ENCODE results near the gene FAM9C. TPM values are rescaled to one million over a fixed set of nuclear protein-coding genes. Genes with fewer than 3 reads are reported as not detected.

The FAM9C gene
- polyA plus RNA-seq, 1 donor from 2014 or later = not detected

- H3K4me1 Mint-ChIP-seq = peaks cover 26 to 44% (median 31%) of the 10 kb centered on the region in 3 donors
- peak overlapping the region in 1 of 3 donors; percentile 59 for H3K27ac Mint-ChIP-seq
- peaks cover 0 to 3% (median 0%) of the 10 kb centered on the region in 3 donors for H3K9me3 Mint-ChIP-seq
- H3K4me3 Mint-ChIP-seq = no peak overlapping the region
- peaks cover 12% of the 10 kb centered on the region for H3K27me3 Mint-ChIP-seq
- H3K36me3 Mint-ChIP-seq = no peaks in the 10 kb centered on the region
Observed at GRCh38 chrX:12996934-12997435, 47.4 kb downstream of the FAM9C start.

GRCh38 chrX:12994321-12994720, 50.1 kb downstream of the FAM9C start:
- peaks cover 12% of the 10 kb centered on the region for H3K27me3 Mint-ChIP-seq
- H3K27ac Mint-ChIP-seq = no peak overlapping the region
- peaks cover 0 to 3% (median 0%) of the 10 kb centered on the region in 3 donors for H3K9me3 Mint-ChIP-seq
- H3K36me3 Mint-ChIP-seq = no peaks in the 10 kb centered on the region
- H3K4me3 Mint-ChIP-seq = no peak overlapping the region
- peaks cover 15 to 31% (median 15%) of the 10 kb centered on the region in 3 donors for H3K4me1 Mint-ChIP-seq

- peaks cover 12% of the 10 kb centered on the region for H3K27me3 Mint-ChIP-seq
Observed at GRCh38 chrX:12993826-12994225, 50.6 kb downstream of the FAM9C start.

GRCh38 chrX:12992544-12993118, 51.8 kb downstream of the FAM9C start:
- Mint-ChIP-seq H3K27ac (no peak overlapping the region), H3K4me1 (peaks cover 5 to 22% (median 7%) of the 10 kb centered on the region in 3 donors), H3K4me3 (no peak overlapping the region), H3K9me3 (peaks cover 0 to 3% (median 0%) of the 10 kb centered on the region in 3 donors), H3K36me3 (no peaks in the 10 kb centered on the region), H3K27me3 (peaks cover 7% of the 10 kb centered on the region)

More at GRCh38 chrX:12993826-12994225, 50.6 kb downstream of the FAM9C start:
- H3K4me1 Mint-ChIP-seq = peaks cover 14 to 30% (median 16%) of the 10 kb centered on the region in 3 donors
- no peaks in the 10 kb centered on the region for H3K36me3 Mint-ChIP-seq
- no peak overlapping the region for H3K27ac Mint-ChIP-seq
- no peak overlapping the region for H3K4me3 Mint-ChIP-seq
- peaks cover 0 to 3% (median 0%) of the 10 kb centered on the region in 3 donors for H3K9me3 Mint-ChIP-seq

GRCh38 chrX:12991575-12991974, 52.8 kb downstream of the FAM9C start:
- Mint-ChIP-seq H3K27ac (no peak overlapping the region), H3K36me3 (peaks cover 3% of the 10 kb centered on the region), H3K27me3 (peaks cover 2% of the 10 kb centered on the region), H3K4me3 (peak overlapping the region in 1 of 4 donors; percentile 43), H3K4me1 (peaks cover 7 to 16% (median 10%) of the 10 kb centered on the region in 3 donors), H3K9me3 (peaks cover 0 to 3% (median 0%) of the 10 kb centered on the region in 3 donors)

GRCh38 chrX:12989461-12989860, 55.0 kb downstream of the FAM9C start:
- Mint-ChIP-seq H3K27me3 (peaks cover 12% of the 10 kb centered on the region), H3K4me3 (no peak overlapping the region), H3K4me1 (peaks cover 22 to 26% (median 24%) of the 10 kb centered on the region in 3 donors), H3K9me3 (peaks cover 0 to 3% (median 0%) of the 10 kb centered on the region in 3 donors), H3K27ac (no peak overlapping the region), H3K36me3 (peaks cover 3% of the 10 kb centered on the region)

- Mint-ChIP-seq H3K4me1 (peaks cover 27 to 32% (median 31%) of the 10 kb centered on the region in 3 donors), H3K4me3 (no peak overlapping the region), H3K9me3 (peaks cover 0 to 3% (median 0%) of the 10 kb centered on the region in 3 donors), H3K27me3 (peaks cover 12% of the 10 kb centered on the region), H3K36me3 (peaks cover 3% of the 10 kb centered on the region), H3K27ac (no peak overlapping the region)
Observed at GRCh38 chrX:12988797-12989196, 55.6 kb downstream of the FAM9C start.

GRCh38 chrX:12987900-12988594, 56.4 kb downstream of the FAM9C start:
- H3K36me3 Mint-ChIP-seq = peaks cover 5% of the 10 kb centered on the region
- H3K4me3 Mint-ChIP-seq = no peak overlapping the region
- peaks cover 31 to 38% (median 36%) of the 10 kb centered on the region in 3 donors for H3K4me1 Mint-ChIP-seq
- H3K9me3 Mint-ChIP-seq = peaks cover 0 to 4% (median 0%) of the 10 kb centered on the region in 3 donors
- no peak overlapping the region for H3K27ac Mint-ChIP-seq
- peaks cover 13% of the 10 kb centered on the region for H3K27me3 Mint-ChIP-seq

- H3K4me1 Mint-ChIP-seq = peaks cover 33 to 41% (median 38%) of the 10 kb centered on the region in 3 donors
- peaks cover 0 to 4% (median 0%) of the 10 kb centered on the region in 3 donors for H3K9me3 Mint-ChIP-seq
- peak overlapping the region in 1 of 3 donors; percentile 18 for H3K27ac Mint-ChIP-seq
- no peak overlapping the region for H3K4me3 Mint-ChIP-seq
- peaks cover 11% of the 10 kb centered on the region for H3K27me3 Mint-ChIP-seq
- peaks cover 5% of the 10 kb centered on the region for H3K36me3 Mint-ChIP-seq
Observed at GRCh38 chrX:12987340-12987739, 57.1 kb downstream of the FAM9C start.

- peaks cover 0 to 4% (median 0%) of the 10 kb centered on the region in 3 donors for H3K9me3 Mint-ChIP-seq
- H3K4me1 Mint-ChIP-seq = peaks cover 34 to 44% (median 40%) of the 10 kb centered on the region in 3 donors
- H3K36me3 Mint-ChIP-seq = peaks cover 5% of the 10 kb centered on the region
- H3K27me3 Mint-ChIP-seq = peaks cover 11% of the 10 kb centered on the region
- H3K27ac Mint-ChIP-seq = peak overlapping the region in 1 of 3 donors; percentile 18
- H3K4me3 Mint-ChIP-seq = no peak overlapping the region
Observed at GRCh38 chrX:12986886-12987285, 57.5 kb downstream of the FAM9C start.

- Mint-ChIP-seq H3K27me3 (peaks cover 13% of the 10 kb centered on the region), H3K4me3 (peak overlapping the region in 1 of 4 donors; percentile 79), H3K36me3 (peaks cover 5% of the 10 kb centered on the region), H3K27ac (no peak overlapping the region), H3K9me3 (peaks cover 0 to 4% (median 0%) of the 10 kb centered on the region in 3 donors), H3K4me1 (peaks cover 35 to 44% (median 39%) of the 10 kb centered on the region in 3 donors)
Observed at GRCh38 chrX:12986164-12986779, 58.1 kb downstream of the FAM9C start.

Other genes with a start within 250 kb of the FAM9C start
- gene TLR7, start 177.5 kb downstream of the FAM9C start, polyA plus RNA-seq = 26.1 TPM
- gene TLR8, start 138.0 kb downstream of the FAM9C start, polyA plus RNA-seq = 0.20 TPM
- 19,114 TPM for gene TMSB4X, start 69.5 kb downstream of the FAM9C start, polyA plus RNA-seq